Measurements from ENCODE around the gene UBAC2.

Gene UBAC2

GRCh38 chr13:99357941-99358340 is 157.3 kb downstream of the UBAC2 start:
- no peak for DNase-seq
- H3K27me3 ChIP-seq (ENCODE audit: insufficient read depth, low read length, poor library complexity): no peaks in the 10 kb centered on the region
- H3K9ac ChIP-seq (ENCODE audit: low read depth, low read length): no peak overlapping the region
- H3K27ac ChIP-seq (ENCODE audit: low read length): peak overlapping the region; percentile 17; the same call in 1 of the 2 replicates
- no peak for ATAC-seq (ENCODE audit: insufficient read depth, low read depth)
- peaks cover 5% of the 10 kb centered on the region for H4K20me1 ChIP-seq (ENCODE audit: insufficient read depth, low read length)
- no peak overlapping the region for H2AFZ ChIP-seq (ENCODE audit: low read depth, low read length)
- peaks cover 77% of the 10 kb centered on the region for H3K36me3 ChIP-seq (ENCODE audit: insufficient read depth, low read length)
- H3K4me2 ChIP-seq (ENCODE audit: insufficient read depth, low read length): no peak overlapping the region
- no peaks in the 10 kb centered on the region for H3K9me3 ChIP-seq (ENCODE audit: insufficient read depth, low read length, severe bottlenecking)
- H3K4me3 ChIP-seq (ENCODE audit: low read depth in 1 of 2, low read length in 2 of 2): no peak overlapping the region
- no peaks in the 10 kb centered on the region for H3K79me2 ChIP-seq (ENCODE audit: insufficient read depth, low read length)
- peaks cover 26% of the 10 kb centered on the region for H3K4me1 ChIP-seq (ENCODE audit: insufficient read depth, low read length)
- TF ChIP-seq CTCF (IDR thresholded peaks at IDR 0.05; ENCODE audit: borderline replicate concordance, extremely low read depth, low read length, poor library complexity, severe bottlenecking) (no peak), EZH2 (IDR thresholded peaks at IDR 0.05; ENCODE audit: borderline replicate concordance, low read depth, low read length, severe bottlenecking) (no peak)

- ATAC-seq (ENCODE audit: insufficient read depth, low read depth) (no peak), DNase-seq (no peak)
- Histone ChIP-seq H3K9me3 (ENCODE audit: insufficient read depth, low read length, severe bottlenecking) (no peaks in the 10 kb centered on the region), H3K4me1 (ENCODE audit: insufficient read depth, low read length) (peaks cover 26% of the 10 kb centered on the region), H3K9ac (ENCODE audit: low read depth, low read length) (no peak overlapping the region), H4K20me1 (ENCODE audit: insufficient read depth, low read length) (peaks cover 2% of the 10 kb centered on the region), H3K27me3 (ENCODE audit: insufficient read depth, low read length, poor library complexity) (no peaks in the 10 kb centered on the region), H3K27ac (ENCODE audit: low read length) (no peak overlapping the region), H3K4me3 (ENCODE audit: low read depth in 1 of 2, low read length in 2 of 2) (no peak overlapping the region), H3K79me2 (ENCODE audit: insufficient read depth, low read length) (no peaks in the 10 kb centered on the region), H2AFZ (ENCODE audit: low read depth, low read length) (no peak overlapping the region), H3K36me3 (ENCODE audit: insufficient read depth, low read length) (peaks cover 67% of the 10 kb centered on the region), H3K4me2 (ENCODE audit: insufficient read depth, low read length) (no peak overlapping the region)
- no peak for TF ChIP-seq CTCF (IDR thresholded peaks at IDR 0.05; ENCODE audit: borderline replicate concordance, extremely low read depth, low read length, poor library complexity, severe bottlenecking)
- no peak for TF ChIP-seq EZH2 (IDR thresholded peaks at IDR 0.05; ENCODE audit: borderline replicate concordance, low read depth, low read length, severe bottlenecking)
These were observed 158.9 kb downstream of the UBAC2 start for GRCh38 chr13:99359528-99359927.

GRCh38 chr13:99360696-99361095 is 160.0 kb downstream of the UBAC2 start:
- Histone ChIP-seq H3K9me3 (ENCODE audit: insufficient read depth, low read length, severe bottlenecking) (no peaks in the 10 kb centered on the region), H3K4me3 (ENCODE audit: low read depth in 1 of 2, low read length in 2 of 2) (no peak overlapping the region), H3K27ac (ENCODE audit: low read length) (peak overlapping the region; percentile 14), H3K4me1 (ENCODE audit: insufficient read depth, low read length) (peaks cover 25% of the 10 kb centered on the region), H3K4me2 (ENCODE audit: insufficient read depth, low read length) (no peak overlapping the region), H3K9ac (ENCODE audit: low read depth, low read length) (no peak overlapping the region), H4K20me1 (ENCODE audit: insufficient read depth, low read length) (no peaks in the 10 kb centered on the region), H3K79me2 (ENCODE audit: insufficient read depth, low read length) (no peaks in the 10 kb centered on the region), H2AFZ (ENCODE audit: low read depth, low read length) (no peak overlapping the region), H3K27me3 (ENCODE audit: insufficient read depth, low read length, poor library complexity) (no peaks in the 10 kb centered on the region), H3K36me3 (ENCODE audit: insufficient read depth, low read length) (peaks cover 57% of the 10 kb centered on the region)
- DNase-seq (no peak), ATAC-seq (ENCODE audit: insufficient read depth, low read depth) (no peak)
- TF ChIP-seq EZH2 (IDR thresholded peaks at IDR 0.05; ENCODE audit: borderline replicate concordance, low read depth, low read length, severe bottlenecking): no peak

- Histone ChIP-seq H2AFZ (ENCODE audit: low read depth, low read length) (no peak overlapping the region), H4K20me1 (ENCODE audit: insufficient read depth, low read length) (no peaks in the 10 kb centered on the region), H3K27me3 (ENCODE audit: insufficient read depth, low read length, poor library complexity) (no peaks in the 10 kb centered on the region), H3K4me1 (ENCODE audit: insufficient read depth, low read length) (peaks cover 20% of the 10 kb centered on the region), H3K36me3 (ENCODE audit: insufficient read depth, low read length) (peaks cover 52% of the 10 kb centered on the region), H3K9ac (ENCODE audit: low read depth, low read length) (no peak overlapping the region), H3K79me2 (ENCODE audit: insufficient read depth, low read length) (no peaks in the 10 kb centered on the region), H3K9me3 (ENCODE audit: insufficient read depth, low read length, severe bottlenecking) (no peaks in the 10 kb centered on the region), H3K4me2 (ENCODE audit: insufficient read depth, low read length) (no peak overlapping the region), H3K4me3 (ENCODE audit: low read depth in 1 of 2, low read length in 2 of 2) (no peak overlapping the region), H3K27ac (ENCODE audit: low read length) (peak overlapping the region; percentile 42)
- peak; percentile 58; the same call in 2 of the 3 replicates for ATAC-seq (ENCODE audit: insufficient read depth, low read depth)
- TF ChIP-seq EZH2 (IDR thresholded peaks at IDR 0.05; ENCODE audit: borderline replicate concordance, low read depth, low read length, severe bottlenecking): no peak
- no peak for TF ChIP-seq CTCF (IDR thresholded peaks at IDR 0.05; ENCODE audit: borderline replicate concordance, extremely low read depth, low read length, poor library complexity, severe bottlenecking)
- DNase-seq: no peak
These were observed 160.5 kb downstream of the UBAC2 start for GRCh38 chr13:99361197-99361596.

Measured in DND-41 (cell line).